GM21717 (cell line): Measurements from ENCODE around the gene USP35.

Experiments used
- ATAC-seq: cut with Tn5 transposase; IDR thresholded peaks from one replicate; pipeline ENCODE4 v1.9.1; 2021; ENCODE audit warnings: mild to moderate bottlenecking, moderate library complexity; ENCODE audit not compliant: unreplicated experiment

Gene USP35

GRCh38 chr11:78197816-78198215 is 9.1 kb downstream of the USP35 start:
- no peak for ATAC-seq

DNA sequence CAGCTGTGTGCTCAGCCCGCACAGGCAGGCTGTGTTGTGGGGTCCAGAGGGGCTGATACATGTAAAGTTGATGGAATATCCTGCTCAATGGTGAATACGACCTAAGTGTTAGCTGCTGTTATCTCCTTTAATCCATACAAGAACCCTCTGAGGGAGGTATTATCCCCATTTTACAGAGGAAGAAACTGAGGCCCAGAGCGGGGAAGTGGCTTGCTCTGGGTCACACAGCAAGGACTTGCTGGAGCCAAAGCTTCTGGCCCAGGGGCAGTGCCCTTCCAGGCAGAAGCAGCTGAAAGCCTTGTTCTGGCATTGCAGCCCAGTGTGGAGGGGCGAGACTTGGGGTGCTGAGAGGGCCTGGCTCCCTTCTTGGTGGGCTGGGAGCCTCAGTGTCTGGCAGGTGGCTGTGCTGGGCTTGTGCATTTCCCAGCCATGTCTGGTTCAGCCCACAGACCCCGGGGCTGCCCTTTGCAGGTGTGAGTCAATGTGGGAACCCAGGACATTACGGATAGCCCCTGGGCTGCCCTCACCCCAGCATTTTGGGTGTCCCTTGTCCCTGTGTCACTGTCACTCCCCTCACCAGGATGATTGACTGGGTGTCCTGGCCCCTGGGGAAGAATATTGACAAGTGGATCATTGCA is 10.4 kb downstream of the USP35 start:
- ATAC-seq = no peak

DNA sequence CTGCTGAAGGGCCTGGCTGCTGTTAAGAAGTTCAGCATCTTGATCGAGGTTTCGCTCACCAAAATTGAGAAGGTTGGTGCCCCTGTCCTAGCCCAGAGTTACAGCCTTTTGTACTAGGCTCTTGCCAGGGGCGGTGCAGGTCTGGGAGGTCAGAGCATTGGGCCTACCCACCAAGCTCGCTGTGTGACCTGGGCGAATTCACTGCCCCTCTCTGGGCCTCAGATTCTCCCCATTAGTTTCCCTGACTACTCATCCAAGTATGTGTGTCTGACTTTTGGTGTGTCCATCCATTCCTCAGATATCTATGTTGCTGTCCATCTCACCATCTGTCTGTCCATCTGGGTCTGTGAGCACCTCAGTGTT is 10.9 kb downstream of the USP35 start:
- no peak for ATAC-seq

GRCh38 chr11:78200061-78200460 is 11.3 kb downstream of the USP35 start:
- no peak for ATAC-seq

DNA sequence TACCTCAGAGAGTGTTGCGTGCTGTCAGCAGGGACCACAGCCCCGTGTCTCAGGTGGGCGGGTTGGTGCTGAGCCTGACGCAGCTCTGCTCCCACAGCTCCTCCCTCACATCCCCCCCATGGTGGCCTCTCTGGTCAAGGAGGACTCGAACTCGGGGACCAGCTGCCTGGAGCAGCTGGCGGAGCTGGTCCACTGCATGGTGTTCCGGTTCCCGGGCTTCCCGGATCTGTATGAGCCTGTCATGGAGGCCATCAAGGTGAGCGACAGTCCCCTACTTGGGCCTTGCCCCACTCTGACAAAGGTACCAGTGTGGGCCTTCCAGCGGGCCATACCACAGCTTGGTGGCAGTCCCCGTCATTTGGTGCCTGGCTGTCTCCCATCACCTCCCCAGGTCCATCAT is 11.8 kb downstream of the USP35 start:
- no peak for ATAC-seq

GRCh38 chr11:78201096-78201818 is 12.5 kb downstream of the USP35 start:
- no peak for ATAC-seq

DNA sequence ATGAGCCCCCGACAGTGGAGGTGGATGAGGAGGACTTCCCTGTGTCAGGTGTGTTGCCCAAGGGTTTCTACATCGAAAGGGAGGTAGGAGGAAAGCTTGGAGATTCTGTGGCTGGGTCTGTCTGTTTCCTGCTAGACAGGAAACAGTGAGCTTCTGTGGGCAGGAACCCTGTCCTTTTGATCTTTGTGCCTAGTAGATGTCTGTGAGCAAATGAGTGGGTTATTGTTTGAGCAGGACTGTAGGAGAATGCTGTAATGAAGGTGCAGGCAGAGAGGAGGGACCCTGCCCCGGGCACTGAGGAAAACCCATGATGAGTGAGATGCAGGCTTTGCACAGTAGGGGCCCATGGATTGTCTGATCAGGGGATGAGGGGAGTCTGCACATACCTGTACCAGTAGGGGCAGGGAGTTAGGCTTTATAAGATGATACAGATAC is 14.0 kb downstream of the USP35 start:
- ATAC-seq = no peak

- ATAC-seq = no peak
Observed at GRCh38 chr11:78203184-78203583, 14.5 kb downstream of the USP35 start.

DNA sequence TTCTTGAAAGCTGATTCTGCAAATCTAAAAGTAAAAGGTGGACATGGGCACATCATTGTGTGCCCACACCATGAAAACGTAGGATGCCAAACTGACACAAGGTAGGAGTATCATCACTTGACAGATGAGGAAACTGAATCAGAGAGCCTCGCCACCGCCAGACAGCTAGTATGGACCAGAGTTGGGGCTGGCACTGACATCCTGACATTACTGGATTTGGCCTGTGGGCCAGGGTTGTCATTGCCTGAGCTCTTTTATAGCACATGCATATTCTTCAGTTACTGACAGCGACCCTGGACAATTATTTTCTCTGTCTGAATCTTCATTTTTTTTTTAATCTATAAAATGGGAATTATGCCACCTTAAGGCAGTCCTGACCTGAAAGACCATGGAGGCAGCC is 16.5 kb downstream of the USP35 start:
- ATAC-seq = no peak

GRCh38 chr11:78205691-78206090 is 17.0 kb downstream of the USP35 start:
- no peak for ATAC-seq

GRCh38 chr11:78207532-78208256 is 19.0 kb downstream of the USP35 start:
- ATAC-seq = no peak

- ATAC-seq = no peak
Observed at GRCh38 chr11:78208257-78209165, 19.8 kb downstream of the USP35 start.

DNA sequence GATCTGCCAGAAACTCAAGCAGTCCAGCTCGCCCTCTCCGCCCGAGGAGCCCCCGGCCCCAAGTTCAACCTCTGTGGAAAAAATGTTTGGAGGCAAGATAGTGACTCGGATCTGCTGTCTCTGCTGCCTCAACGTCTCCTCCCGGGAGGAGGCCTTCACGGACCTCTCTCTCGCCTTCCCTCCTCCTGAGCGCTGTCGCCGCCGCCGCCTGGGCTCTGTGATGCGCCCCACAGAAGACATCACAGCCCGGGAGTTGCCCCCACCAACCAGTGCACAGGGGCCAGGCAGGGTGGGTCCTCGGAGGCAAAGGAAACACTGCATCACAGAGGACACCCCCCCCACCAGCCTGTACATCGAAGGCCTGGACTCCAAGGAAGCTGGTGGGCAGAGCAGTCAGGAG is 20.8 kb downstream of the USP35 start:
- no peak for ATAC-seq

GRCh38 chr11:78210000-78210608 is 21.4 kb downstream of the USP35 start:
- no peak for ATAC-seq

DNA sequence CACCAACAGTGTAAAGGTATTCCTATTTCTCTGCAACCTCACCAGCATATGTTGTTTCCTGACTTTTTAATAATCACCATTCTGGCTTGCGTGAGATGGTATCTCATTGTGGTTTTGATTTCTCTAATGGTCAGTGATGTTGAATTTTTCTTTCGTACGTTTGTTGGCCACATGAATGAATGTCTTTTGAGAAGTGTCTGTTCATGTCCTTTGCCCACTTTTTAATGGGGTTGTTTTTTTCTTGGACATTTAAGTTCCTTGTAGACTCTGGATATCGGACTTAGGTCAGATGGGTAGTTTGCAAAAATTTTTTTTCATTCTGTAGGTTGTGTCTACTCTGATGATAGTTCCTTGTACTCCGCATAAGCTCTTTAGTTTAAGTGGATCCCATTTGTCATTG is 22.8 kb downstream of the USP35 start:
- ATAC-seq = no peak

- ATAC-seq = no peak
Observed at GRCh38 chr11:78212586-78213371, 24.1 kb downstream of the USP35 start.

DNA sequence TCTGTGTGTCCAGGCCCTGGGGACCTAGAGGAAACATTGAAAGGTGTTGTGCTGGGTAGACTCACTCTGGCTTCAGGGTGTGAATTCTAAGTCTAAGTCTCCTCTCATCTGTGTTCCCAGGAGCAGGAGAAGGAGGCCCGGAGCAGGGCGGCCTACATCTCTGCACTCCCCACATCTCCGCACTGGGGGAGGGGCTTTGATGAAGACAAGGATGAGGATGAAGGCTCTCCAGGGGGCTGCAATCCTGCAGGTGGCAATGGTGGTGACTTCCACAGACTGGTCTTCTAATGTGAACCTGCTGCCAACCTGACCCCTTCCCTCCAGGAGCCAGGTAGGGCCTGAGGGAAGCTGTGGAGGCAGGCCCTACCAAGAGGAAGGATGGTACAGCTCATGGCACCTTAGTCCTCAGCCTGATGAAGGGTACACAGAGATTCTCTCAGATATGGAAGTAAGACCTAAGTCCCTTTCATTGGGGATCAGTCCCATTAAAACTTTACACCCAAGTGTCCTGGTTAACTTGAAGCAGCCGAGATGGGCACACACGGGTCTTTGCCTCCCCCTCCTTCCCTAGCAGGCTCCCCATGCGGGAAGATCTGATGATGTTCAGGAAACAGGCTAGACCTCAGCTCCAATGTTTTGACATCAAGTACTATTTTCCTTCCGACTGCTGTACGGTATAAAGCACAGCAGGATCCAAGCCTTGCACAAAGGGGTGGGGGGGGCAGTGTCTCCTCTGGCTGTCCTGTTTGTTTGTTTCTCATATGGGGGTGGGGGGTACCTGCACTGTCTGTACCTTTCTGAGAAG is 25.0 kb downstream of the USP35 start:
- no peak for ATAC-seq

GRCh38 chr11:78214331-78215194 is 25.8 kb downstream of the USP35 start:
- ATAC-seq = no peak
